Endodermal cell (in vitro differentiated cells): Measurements from ENCODE around the gene GATA2. TPM values are rescaled to one million over a fixed set of nuclear protein-coding genes. Genes with fewer than 3 reads are reported as not detected.

Experiments
- DNase-seq: peaks from one replicate; pipeline ENCODE4 v3.0.0-alpha.2; 2017
- H3K27ac ChIP-seq: 2 replicates; pipeline ENCODE4 v1.5.1; 2013; ENCODE audit warnings: mild to moderate bottlenecking, low read depth, low read length, moderate library complexity
- H3K27me3 ChIP-seq: 2 replicates; pipeline ENCODE4 v1.6.1; 2013; ENCODE audit warnings: mild to moderate bottlenecking, low read length, moderate library complexity; ENCODE audit not compliant: insufficient read depth, control insufficient read depth, poor library complexity, severe bottlenecking
- H3K36me3 ChIP-seq: 2 replicates; pipeline ENCODE4 v1.7.0; 2013; ENCODE audit warnings: mild to moderate bottlenecking, low read length, moderate library complexity; ENCODE audit not compliant: control insufficient read depth, insufficient read depth
- H3K4me1 ChIP-seq: one replicate; pipeline ENCODE4 v1.7.0; 2013; ENCODE audit warnings: low read length; ENCODE audit not compliant: control insufficient read depth, insufficient read depth
- H3K4me3 ChIP-seq: 2 replicates; pipeline ENCODE4 v1.5.1; 2013; ENCODE audit warnings: mild to moderate bottlenecking, low read length, moderate library complexity
- H3K9ac ChIP-seq: 2 replicates; pipeline ENCODE4 v1.6.1; 2013; ENCODE audit warnings: mild to moderate bottlenecking, low read length, moderate library complexity; ENCODE audit not compliant: poor library complexity, severe bottlenecking; ENCODE audit errors: extremely low read depth
- H3K9me3 ChIP-seq: 2 replicates; pipeline ENCODE4 v1.6.1; 2013; ENCODE audit warnings: mild to moderate bottlenecking, low read length, moderate library complexity; ENCODE audit not compliant: control insufficient read depth
- H3K27ac Mint-ChIP-seq: 2 replicates; pipeline ENCODE4 v1.8.0; 2020; ENCODE audit warnings: mixed read lengths
- H3K27me3 Mint-ChIP-seq: 2 replicates; pipeline ENCODE4 v1.8.0; 2021; ENCODE audit warnings: mild to moderate bottlenecking, mixed read lengths; ENCODE audit not compliant: insufficient read depth
- H3K36me3 Mint-ChIP-seq: 2 replicates; pipeline ENCODE4 v1.8.0; 2020; ENCODE audit warnings: low read depth, mixed read lengths
- H3K4me1 Mint-ChIP-seq: 2 replicates; pipeline ENCODE4 v1.8.0; 2020; ENCODE audit warnings: mixed read lengths
- H3K4me3 Mint-ChIP-seq: 2 replicates; pipeline ENCODE4 v1.8.0; 2020; ENCODE audit warnings: mild to moderate bottlenecking, moderate library complexity, mixed read lengths
- H3K9me3 Mint-ChIP-seq: 2 replicates; pipeline ENCODE4 v1.8.0; 2020; ENCODE audit warnings: mild to moderate bottlenecking, mixed read lengths
- CTCF ChIP-seq: fragments of 200-600 bp; sonication (generic); conservative IDR thresholded peaks from 2 replicates; pipeline ENCODE4 v1.5.0; 2021; ENCODE audit warnings: antibody characterized with exemption, mild to moderate bottlenecking
- WGBS, 2 experiments: methylation state at CpG; one replicate each; pipeline versions ENCODE4 v1.1.5 to v1.1.7; 2013; ENCODE audit warnings: missing lambda C conversion rate in 2 of 2, mixed read lengths in 1 of 2; ENCODE audit not compliant: insufficient coverage in 1 of 2, insufficient read length in 1 of 2; 5-methylcytosine and 5-hydroxymethylcytosine counted together
- total RNA-seq, 2 donors: library from RNA; stranded (reverse); fragmentation: NEBNext Ultra II Directional in 1 of 2; extraction: Animal tissue kit (Norgen Biotek cat#: 25700) in 1 of 2; gene quantifications; 2 replicates in 1 of 2; 3 replicates in 1 of 2; pipeline ENCODE4 v1.2.1, GENCODE V29; 2021

Gene GATA2
- total RNA-seq, 2 donors from 2014 or later, result 1.2 to 1.6 TPM

GRCh38 chr3:128435561-128435960 lies 57.4 kb downstream of the GATA2 start:
- Mint-ChIP-seq H3K36me3 (no peaks in the 10 kb centered on the region), H3K4me1 (peaks cover 13% of the 10 kb centered on the region), H3K4me3 (no peak overlapping the region), H3K27me3 (peaks cover 88% of the 10 kb centered on the region), H3K9me3 (no peaks in the 10 kb centered on the region), H3K27ac (no peak overlapping the region)
- Histone ChIP-seq H3K4me3 (no peak overlapping the region), H3K27ac (no peak overlapping the region), H3K36me3 (no peaks in the 10 kb centered on the region), H3K9ac (no peak overlapping the region), H3K27me3 (peaks cover 82% of the 10 kb centered on the region), H3K4me1 (no peaks in the 10 kb centered on the region), H3K9me3 (no peaks in the 10 kb centered on the region)
- WGBS, 2 experiments, result 83 to 91% methylated on average over 1 to 5 of the region's 5 CpGs
- no peak for TF ChIP-seq CTCF
- DNase-seq, result no peak

- H3K36me3 Mint-ChIP-seq, result no peaks in the 10 kb centered on the region
- H3K27ac Mint-ChIP-seq, result no peak overlapping the region
- peaks cover 88% of the 10 kb centered on the region for H3K27me3 Mint-ChIP-seq
- Histone ChIP-seq H3K9me3 (no peaks in the 10 kb centered on the region), H3K36me3 (no peaks in the 10 kb centered on the region), H3K27ac (no peak overlapping the region), H3K27me3 (peaks cover 82% of the 10 kb centered on the region), H3K4me3 (no peak overlapping the region), H3K9ac (no peak overlapping the region), H3K4me1 (no peaks in the 10 kb centered on the region)
- H3K4me3 Mint-ChIP-seq, result no peak overlapping the region
- H3K4me1 Mint-ChIP-seq, result peaks cover 13% of the 10 kb centered on the region
- WGBS, 2 experiments, result 75 to 86% methylated on average over 2 to 6 of the region's 6 CpGs
- peak; percentile 76 for DNase-seq
- no peak for TF ChIP-seq CTCF
- no peaks in the 10 kb centered on the region for H3K9me3 Mint-ChIP-seq
These were observed 57.9 kb downstream of the GATA2 start for GRCh38 chr3:128435058-128435457.

GRCh38 chr3:128434524-128434923 lies 58.5 kb downstream of the GATA2 start:
- Mint-ChIP-seq H3K4me3 (no peak overlapping the region), H3K9me3 (no peaks in the 10 kb centered on the region), H3K36me3 (no peaks in the 10 kb centered on the region), H3K27ac (no peak overlapping the region), H3K27me3 (peaks cover 88% of the 10 kb centered on the region), H3K4me1 (peaks cover 13% of the 10 kb centered on the region)
- H3K9ac ChIP-seq, result no peak overlapping the region
- H3K9me3 ChIP-seq, result no peaks in the 10 kb centered on the region
- H3K27ac ChIP-seq, result no peak overlapping the region
- no peaks in the 10 kb centered on the region for H3K4me1 ChIP-seq
- no peaks in the 10 kb centered on the region for H3K36me3 ChIP-seq
- 87 to 90% methylated on average over 2 of the region's 2 CpGs for WGBS, 2 experiments
- no peak overlapping the region for H3K4me3 ChIP-seq
- no peak for TF ChIP-seq CTCF
- peaks cover 82% of the 10 kb centered on the region for H3K27me3 ChIP-seq
- no peak for DNase-seq
